Uterus (tissue), 4 donors: ENCODE data around the gene MPPED1. TPM values are rescaled to one million over a fixed set of nuclear protein-coding genes. Genes with fewer than 3 reads are reported as not detected.

Experiments
- DNase-seq, 2 donors: peaks; one replicate each; pipeline ENCODE4 v3.0.0-alpha.2; 2019 to 2020
- H3K27ac ChIP-seq, 2 donors: fragments of 200-600 bp; sonication (generic); 1 replicate in 1 of 2; 2 replicates in 1 of 2; pipeline ENCODE4 v1.5.1; 2016 to 2018
- H3K27me3 ChIP-seq, 2 donors: fragments of 200-600 bp; sonication (generic); one replicate each; pipeline ENCODE4 v1.5.1; 2018 to 2019; ENCODE audit warnings: control low read depth in 1 of 2
- H3K36me3 ChIP-seq, 2 donors: fragments of 200-600 bp; sonication (generic); one replicate each; pipeline ENCODE4 v1.5.1; 2019; ENCODE audit warnings: control low read depth in 1 of 2
- H3K4me1 ChIP-seq, 2 donors: fragments of 200-600 bp; sonication (generic); one replicate each; pipeline ENCODE4 v1.5.1; 2018 to 2019; ENCODE audit warnings: control low read depth in 1 of 2
- H3K4me3 ChIP-seq, 2 donors: fragments of 200-600 bp; sonication (generic); 1 replicate in 1 of 2; 2 replicates in 1 of 2; pipeline ENCODE4 v1.5.1; 2018 to 2019; ENCODE audit warnings: mild to moderate bottlenecking in 1 of 2
- H3K9me3 ChIP-seq, 2 donors: fragments of 200-600 bp; sonication (generic); one replicate each; pipeline ENCODE4 v1.5.1; 2019; ENCODE audit warnings: control low read depth in 1 of 2
- CTCF ChIP-seq, 4 experiments: fragments of 200-600 bp in 2 of 4; fragments of 450-650 bp in 2 of 4; sonication (generic) in 2 of 4; IDR thresholded peaks; one replicate each; pipeline ENCODE4 v1.5.1; 2016 to 2019; ENCODE audit warnings: antibody characterized with exemption in 4 of 4, mild to moderate bottlenecking in 2 of 4, moderate library complexity in 1 of 4
- POLR2A ChIP-seq, 2 donors: fragments of 450-650 bp; IDR thresholded peaks; one replicate each; pipeline ENCODE4 v1.6.1; 2016; ENCODE audit warnings: antibody characterized with exemption in 2 of 2, mild to moderate bottlenecking in 1 of 2, moderate library complexity in 1 of 2
- intact Hi-C: fragments of 100-400 bp; cut with DNase I; formaldehyde crosslinking; loops from one replicate; pipeline ENCODE4 v1.15.1; 2023; ENCODE audit warnings: low total_unique reads
- total RNA-seq, 4 donors: library from RNA; depleted of rRNA in 3 of 4; stranded (reverse); fragments of >200 nt in 3 of 4; gene quantifications; one replicate each; pipeline versions ENCODE4 v1.1.0 to v1.2.4, GENCODE V29; 2014 to 2023
- donor health status: DM: yes; HTN: yes; CAD: no.

MPPED1 gene
- total RNA-seq, 4 donors from 2014 or later: 0.67 to 8.4 TPM; not detected in 2

- intact Hi-C loops: no loop called here
- no peaks in the 10 kb centered on the region for H3K4me1 ChIP-seq
- TF ChIP-seq CTCF (IDR thresholded peaks at IDR 0.05): no peak
- TF ChIP-seq POLR2A (IDR thresholded peaks at IDR 0.05): no peak
Measured at GRCh38 chr22:43539572-43540528, 128.0 kb downstream of the MPPED1 start.

GRCh38 chr22:43540529-43540923 lies 128.7 kb downstream of the MPPED1 start:
- H3K9me3 ChIP-seq: no peaks in the 10 kb centered on the region
- no peak overlapping the region for H3K27ac ChIP-seq
- intact Hi-C loops: no loop called here
- no peaks in the 10 kb centered on the region for H3K27me3 ChIP-seq
- no peaks in the 10 kb centered on the region for H3K4me1 ChIP-seq
- no peak overlapping the region for H3K4me3 ChIP-seq
- no peak for DNase-seq
- TF ChIP-seq POLR2A (IDR thresholded peaks at IDR 0.05) (no peak), CTCF (IDR thresholded peaks at IDR 0.05) (no peak)
- no peaks in the 10 kb centered on the region for H3K36me3 ChIP-seq

More at GRCh38 chr22:43539572-43540528, 128.0 kb downstream of the MPPED1 start:
- Histone ChIP-seq H3K4me3 (no peak overlapping the region), H3K36me3 (no peaks in the 10 kb centered on the region), H3K27me3 (no peaks in the 10 kb centered on the region), H3K27ac (no peak overlapping the region), H3K9me3 (no peaks in the 10 kb centered on the region)
- no peak for DNase-seq

- Histone ChIP-seq H3K4me1 (no peaks in the 10 kb centered on the region), H3K27ac (no peak overlapping the region), H3K9me3 (no peaks in the 10 kb centered on the region), H3K27me3 (no peaks in the 10 kb centered on the region), H3K36me3 (no peaks in the 10 kb centered on the region), H3K4me3 (no peak overlapping the region)
- DNase-seq: no peak
- TF ChIP-seq CTCF (IDR thresholded peaks at IDR 0.05): no peak
- no peak for TF ChIP-seq POLR2A (IDR thresholded peaks at IDR 0.05)
- intact Hi-C loops: no loop called here
Measured at GRCh38 chr22:43541022-43541421, 129.2 kb downstream of the MPPED1 start.

- no peak for DNase-seq
- H3K4me1 ChIP-seq: no peaks in the 10 kb centered on the region
- H3K36me3 ChIP-seq: no peaks in the 10 kb centered on the region
- no peak overlapping the region for H3K4me3 ChIP-seq
- no peak overlapping the region for H3K27ac ChIP-seq
- TF ChIP-seq POLR2A (IDR thresholded peaks at IDR 0.05): no peak
- no peak for TF ChIP-seq CTCF (IDR thresholded peaks at IDR 0.05)
- intact Hi-C loops: no loop called here
- no peaks in the 10 kb centered on the region for H3K27me3 ChIP-seq
- H3K9me3 ChIP-seq: no peaks in the 10 kb centered on the region
Measured at GRCh38 chr22:43541462-43542407, 129.9 kb downstream of the MPPED1 start.
